PC-9 (cell line): Measurements from ENCODE around the gene TIMM17B. TPM values are rescaled to one million over a fixed set of nuclear protein-coding genes. Genes with fewer than 3 reads are reported as not detected.
A peak's percentile ranks its signal among the peaks of the same experiment; 100 is the strongest.
"Not testable (repeated sequence)": the region's sequence is repeated elsewhere in the genome, so short reads cannot be mapped to it uniquely, and the experiment has no call there.

Experiments used
- BruUV-seq: library from RNA; stranded (reverse); fragments of 400-500 nt; replicated peaks from 2 replicates; lab custom pipeline; 2021; lab: Mats Ljungman, UMichigan
- CTCF ChIA-PET: fragments of 300-600 bp; sonication (Branson Sonifier 250); formaldehyde crosslinking; loops from one replicate; lab custom pipeline; 2022; ENCODE audit warnings: antibody characterized with exemption; lab: Charles Lee
- POLR2A ChIA-PET: fragments of 300-600 bp; sonication (Branson Sonifier 250); formaldehyde crosslinking; loops from one replicate; lab custom pipeline; 2022; ENCODE audit warnings: antibody characterized with exemption; ENCODE audit not compliant: unreplicated experiment; lab: Charles Lee
- DNase-seq, 2 experiments: peaks; one replicate each; pipeline versions ENCODE4 v3.0.0 to v3.0.0-alpha.2; 2015 to 2022; ENCODE audit warnings: mixed read lengths in 1 of 2
- H2AFZ ChIP-seq: fragments of 200-600 bp; sonication (generic); 2 replicates; pipeline ENCODE4 v1.8.1; 2017; ENCODE audit warnings: antibody characterized with exemption
- H3F3A ChIP-seq: fragments of 200-600 bp; sonication (generic); 2 replicates; pipeline ENCODE4 v1.8.1; 2017; ENCODE audit warnings: antibody characterized with exemption, mild to moderate bottlenecking, low read depth; ENCODE audit not compliant: insufficient read depth
- H3K27ac ChIP-seq: fragments of 200-600 bp; sonication (generic); 2 replicates; pipeline ENCODE4 v1.6.1; 2016; ENCODE audit warnings: mixed run types
- H3K27me3 ChIP-seq: fragments of 200-600 bp; sonication (generic); 2 replicates; pipeline ENCODE4 v1.6.1; 2016; ENCODE audit warnings: low read depth, mixed run types; ENCODE audit not compliant: insufficient read depth
- H3K36me3 ChIP-seq: fragments of 200-600 bp; sonication (generic); 2 replicates; pipeline ENCODE4 v1.6.1; 2016; ENCODE audit warnings: low read depth, mixed run types
- H3K4me1 ChIP-seq: fragments of 200-600 bp; sonication (generic); replicated peaks from 2 replicates; pipeline ENCODE4 v1.6.1; 2016; ENCODE audit warnings: mixed run types; ENCODE audit not compliant: insufficient read depth
- H3K4me2 ChIP-seq: fragments of 200-600 bp; sonication (generic); 2 replicates; pipeline ENCODE4 v1.6.1; 2017; ENCODE audit warnings: mixed run types
- H3K4me3 ChIP-seq: fragments of 200-600 bp; sonication (generic); 2 replicates; pipeline ENCODE4 v1.6.1; 2016; ENCODE audit warnings: mixed run types
- H3K79me2 ChIP-seq: fragments of 200-600 bp; sonication (generic); 2 replicates; pipeline ENCODE4 v1.6.1; 2017; ENCODE audit warnings: low read depth, mixed run types
- H3K9me2 ChIP-seq: fragments of 200-600 bp; sonication (generic); 2 replicates; pipeline ENCODE4 v1.8.1; 2017; ENCODE audit warnings: mild to moderate bottlenecking; ENCODE audit not compliant: insufficient read depth
- H3K9me3 ChIP-seq: fragments of 200-600 bp; sonication (generic); 2 replicates; pipeline ENCODE4 v1.8.1; 2016; ENCODE audit warnings: low read depth; ENCODE audit not compliant: insufficient read depth
- H4K20me1 ChIP-seq: fragments of 200-600 bp; sonication (generic); 2 replicates; pipeline ENCODE4 v1.8.1; 2017; ENCODE audit not compliant: insufficient read depth
- CTCF ChIP-seq: fragments of 200-600 bp; sonication (generic); conservative IDR thresholded peaks from 2 replicates; pipeline ENCODE4 v1.6.1; 2017; ENCODE audit warnings: mixed run types, antibody characterized with exemption, mild to moderate bottlenecking, moderate library complexity
- EZH2 ChIP-seq: fragments of 200-600 bp; sonication (generic); IDR thresholded peaks from 2 replicates; pipeline ENCODE4 v1.8.0; 2017; ENCODE audit warnings: antibody characterized with exemption, low read depth
- intact Hi-C: fragments of 100-400 bp; cut with micrococcal nuclease; formaldehyde crosslinking; loops from one replicate; pipeline ENCODE4 v1.10.0; 2022; ENCODE audit not compliant: unreplicated experiment
- total RNA-seq: library from RNA; stranded (reverse); gene quantifications from 2 replicates; pipeline ENCODE4 v1.2.3, GENCODE V29; 2021

TIMM17B gene
- total RNA-seq, 1 experiment from 2014 or later: 44.9 TPM

- Histone ChIP-seq H3F3A (peaks cover 3% of the 10 kb centered on the region; the same call in 1 of the 2 replicates), H3K4me1 (peaks cover 7% of the 10 kb centered on the region; the same call in 1 of the 2 replicates), H3K27ac (peak overlapping the region; percentile 60), H2AFZ (no peak overlapping the region), H3K36me3 (no peaks in the 10 kb centered on the region), H3K27me3 (no peaks in the 10 kb centered on the region), H3K9me3 (no peaks in the 10 kb centered on the region), H3K4me2 (peak overlapping the region; percentile 40), H4K20me1 (no peaks in the 10 kb centered on the region), H3K4me3 (no peak overlapping the region), H3K9me2 (no peaks in the 10 kb centered on the region), H3K79me2 (no peaks in the 10 kb centered on the region)
- POLR2A ChIA-PET: interaction anchor here (0.8 kb wide), 1 partner anchor 327 kb away, joined by 9 read pairs; no protein-coding TSS in a partner anchor
- CTCF ChIA-PET: interaction anchor here (0.7 kb wide), 1 partner anchor 48 kb away, joined by 5 read pairs; no protein-coding TSS in a partner anchor
- DNase-seq: peak; percentile 37 to 74
- BruUV-seq: no TSS peak
- no peak for TF ChIP-seq EZH2
- no peak for TF ChIP-seq CTCF
- intact Hi-C loops: no loop called here
These were observed 33.4 kb downstream of the TIMM17B start for GRCh38 chrX:48864210-48864609.

- intact Hi-C loops: no loop called here
- no peaks in the 10 kb centered on the region for H3K4me1 ChIP-seq
- no peak overlapping the region for H3K27ac ChIP-seq
- CTCF ChIA-PET: no interaction called here
- no peaks in the 10 kb centered on the region for H3K9me3 ChIP-seq
- no peak for TF ChIP-seq EZH2
- POLR2A ChIA-PET: no interaction called here
- no peak overlapping the region for H3K4me3 ChIP-seq
- H3K27me3 ChIP-seq: no peaks in the 10 kb centered on the region
- no peaks in the 10 kb centered on the region for H3K79me2 ChIP-seq
- H4K20me1 ChIP-seq: no peaks in the 10 kb centered on the region
- DNase-seq: no peak
- H3K9me2 ChIP-seq: no peaks in the 10 kb centered on the region
- no peaks in the 10 kb centered on the region for H3K36me3 ChIP-seq
- H3K4me2 ChIP-seq: no peak overlapping the region
- BruUV-seq: no TSS peak
- H2AFZ ChIP-seq: no peak overlapping the region
- H3F3A ChIP-seq: no peaks in the 10 kb centered on the region
These were observed 42.7 kb downstream of the TIMM17B start for GRCh38 chrX:48854898-48855297.

GRCh38 chrX:48854121-48854804 is 43.3 kb downstream of the TIMM17B start:
- CTCF ChIA-PET, intact Hi-C loops, BruUV-seq: not testable (repeated sequence)

GRCh38 chrX:48853494-48853893 is 44.1 kb downstream of the TIMM17B start:
- H3K27me3 ChIP-seq, H3K4me3 ChIP-seq, H3K9me3 ChIP-seq, POLR2A ChIA-PET, H3K4me1 ChIP-seq, BruUV-seq, H2AFZ ChIP-seq, H3K79me2 ChIP-seq, intact Hi-C loops, H3K9me2 ChIP-seq, H3F3A ChIP-seq, H3K36me3 ChIP-seq, H3K4me2 ChIP-seq, H3K27ac ChIP-seq, CTCF ChIA-PET, DNase-seq, H4K20me1 ChIP-seq: not testable (repeated sequence)

More at GRCh38 chrX:48854121-48854804, 43.3 kb downstream of the TIMM17B start:
- H3K79me2 ChIP-seq, H3K27me3 ChIP-seq, H3K36me3 ChIP-seq, H3K4me3 ChIP-seq, H2AFZ ChIP-seq, H3K4me1 ChIP-seq, H3K4me2 ChIP-seq, H3K27ac ChIP-seq, POLR2A ChIA-PET, H4K20me1 ChIP-seq, H3K9me3 ChIP-seq, H3F3A ChIP-seq, DNase-seq, H3K9me2 ChIP-seq: not testable (repeated sequence)
